ENCODE measurements around the gene PCCB. TPM values are rescaled to one million over a fixed set of nuclear protein-coding genes. Genes with fewer than 3 reads are reported as not detected.

Gene PCCB
- total and polyA plus RNA-seq, 9 donors: 8.2 to 107 (median 22.1) TPM

DNA sequence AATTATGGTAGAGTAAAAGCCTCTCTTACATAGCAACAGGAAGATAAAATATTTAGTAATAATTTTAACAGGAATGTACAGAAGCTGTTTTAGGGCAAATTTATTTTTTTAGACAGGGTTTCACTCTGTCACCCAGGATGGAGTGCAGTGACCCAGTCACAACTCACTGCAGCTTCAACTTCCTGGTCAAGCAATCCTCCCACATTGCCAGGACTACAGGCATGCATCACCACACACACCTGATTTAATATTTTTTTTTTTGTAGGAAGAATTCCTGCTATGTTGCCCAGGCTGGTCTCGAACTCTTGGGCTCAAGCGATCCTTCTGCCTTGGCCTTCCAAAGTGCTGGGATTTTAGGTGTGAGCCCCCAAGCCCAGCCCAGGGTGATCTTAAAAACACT lies 61.1 kb downstream of the PCCB start:
- intact Hi-C loops (cut with DNase I): no loop called here
- 98 to 100% (median 99%) methylated on average over 2 of the region's 2 CpGs for WGBS, 3 donors
- no peaks in the 10 kb centered on the region for H3K36me3 ChIP-seq

GRCh38 chr3:136311968-136312367 lies 61.8 kb downstream of the PCCB start:
- Histone ChIP-seq H3K27ac (no peak overlapping the region), H3K36me3 (no peaks in the 10 kb centered on the region), H3K9me3 (no peaks in the 10 kb centered on the region), H3K27me3 (no peaks in the 10 kb centered on the region), H3K4me3 (no peak overlapping the region), H3K4me1 (ENCODE audit: insufficient read depth) (no peaks in the 10 kb centered on the region)
- WGBS, 3 donors: 96 to 97% (median 96%) methylated on average over 5 of the region's 5 CpGs
- intact Hi-C loops (cut with DNase I): no loop called here
- DNase-seq: no peak
- TF ChIP-seq POLR2A (IDR thresholded peaks at IDR 0.05) (no peak), EP300 (IDR thresholded peaks at IDR 0.05) (no peak)
- TF ChIP-seq, protein P1, sequence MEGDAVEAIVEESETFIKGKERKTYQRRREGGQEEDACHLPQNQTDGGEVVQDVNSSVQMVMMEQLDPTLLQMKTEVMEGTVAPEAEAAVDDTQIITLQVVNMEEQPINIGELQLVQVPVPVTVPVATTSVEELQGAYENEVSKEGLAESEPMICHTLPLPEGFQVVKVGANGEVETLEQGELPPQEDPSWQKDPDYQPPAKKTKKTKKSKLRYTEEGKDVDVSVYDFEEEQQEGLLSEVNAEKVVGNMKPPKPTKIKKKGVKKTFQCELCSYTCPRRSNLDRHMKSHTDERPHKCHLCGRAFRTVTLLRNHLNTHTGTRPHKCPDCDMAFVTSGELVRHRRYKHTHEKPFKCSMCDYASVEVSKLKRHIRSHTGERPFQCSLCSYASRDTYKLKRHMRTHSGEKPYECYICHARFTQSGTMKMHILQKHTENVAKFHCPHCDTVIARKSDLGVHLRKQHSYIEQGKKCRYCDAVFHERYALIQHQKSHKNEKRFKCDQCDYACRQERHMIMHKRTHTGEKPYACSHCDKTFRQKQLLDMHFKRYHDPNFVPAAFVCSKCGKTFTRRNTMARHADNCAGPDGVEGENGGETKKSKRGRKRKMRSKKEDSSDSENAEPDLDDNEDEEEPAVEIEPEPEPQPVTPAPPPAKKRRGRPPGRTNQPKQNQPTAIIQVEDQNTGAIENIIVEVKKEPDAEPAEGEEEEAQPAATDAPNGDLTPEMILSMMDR (IDR thresholded peaks at IDR 0.05): no peak

More for the DNA sequence above, 61.1 kb downstream of the PCCB start:
- Histone ChIP-seq H3K27ac (no peak overlapping the region), H3K4me3 (no peak overlapping the region), H3K4me1 (ENCODE audit: insufficient read depth) (no peaks in the 10 kb centered on the region), H3K9me3 (no peaks in the 10 kb centered on the region), H3K27me3 (no peaks in the 10 kb centered on the region)
- DNase-seq: no peak
- TF ChIP-seq POLR2A (IDR thresholded peaks at IDR 0.05) (no peak), EP300 (IDR thresholded peaks at IDR 0.05) (no peak)
- TF ChIP-seq, protein P1 (IDR thresholded peaks at IDR 0.05): no peak

DNA sequence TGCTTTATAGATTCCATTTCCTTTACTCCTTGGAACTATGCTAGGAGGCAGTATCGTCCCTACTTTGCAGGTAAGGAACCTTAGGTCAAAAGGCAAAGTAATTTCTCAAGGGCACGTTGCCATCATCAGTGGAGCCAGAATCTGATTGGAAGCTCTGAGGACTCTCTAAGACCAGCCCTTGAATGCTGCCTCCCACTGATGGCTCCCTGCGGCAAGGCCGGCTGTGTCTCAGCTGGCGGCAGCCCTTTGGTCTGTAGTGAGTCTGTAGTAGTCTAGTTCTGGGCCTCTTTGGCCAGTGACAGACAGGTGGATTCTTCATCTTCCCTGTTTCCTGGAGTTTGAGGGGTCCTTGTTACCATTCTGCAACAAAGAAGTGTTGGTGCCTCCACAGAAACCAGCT lies 76.2 kb downstream of the PCCB start:
- H3K27ac ChIP-seq: no peak overlapping the region
- no peaks in the 10 kb centered on the region for H3K27me3 ChIP-seq
- no peak for TF ChIP-seq EP300 (IDR thresholded peaks at IDR 0.05)
- TF ChIP-seq, protein P1 (IDR thresholded peaks at IDR 0.05): no peak
- no peak for TF ChIP-seq POLR2A (IDR thresholded peaks at IDR 0.05)
- DNase-seq: no peak
- peaks cover 0 to 6% of the 10 kb centered on the region in 2 donors for H3K9me3 ChIP-seq
- no peaks in the 10 kb centered on the region for H3K4me1 ChIP-seq (ENCODE audit: insufficient read depth)
- intact Hi-C loops (cut with DNase I): no loop called here
- H3K4me3 ChIP-seq: no peak overlapping the region
- no peaks in the 10 kb centered on the region for H3K36me3 ChIP-seq
- WGBS, 3 donors: 95 to 97% (median 96%) methylated on average over 5 of the region's 5 CpGs

DNA sequence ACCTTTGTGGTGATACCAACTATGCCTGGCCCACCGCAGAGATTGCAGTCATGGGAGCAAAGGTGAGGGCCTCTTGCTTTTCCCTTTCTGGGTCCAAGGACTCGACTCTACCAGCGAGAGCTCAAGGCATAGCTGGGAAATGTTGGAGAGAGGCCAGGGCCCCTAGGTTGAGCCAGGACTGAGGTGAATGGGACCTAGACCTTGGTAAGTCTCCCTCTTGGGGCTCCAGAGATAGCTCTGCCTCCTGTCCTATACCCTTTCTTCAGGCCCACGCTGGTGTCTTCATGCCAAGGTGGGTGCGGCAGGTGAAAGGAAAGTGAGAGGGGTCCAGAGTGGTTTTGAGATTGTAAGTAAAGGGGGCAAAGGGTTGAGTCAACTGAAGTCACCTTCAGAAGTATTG lies 77.5 kb downstream of the PCCB start:
- H3K4me1 ChIP-seq (ENCODE audit: insufficient read depth): no peaks in the 10 kb centered on the region
- intact Hi-C loops (cut with DNase I): no loop called here
- TF ChIP-seq, protein P1 (IDR thresholded peaks at IDR 0.05): no peak
- TF ChIP-seq EP300 (IDR thresholded peaks at IDR 0.05): no peak
- no peak for TF ChIP-seq POLR2A (IDR thresholded peaks at IDR 0.05)
- no peak overlapping the region for H3K4me3 ChIP-seq
- peaks cover 0 to 4% of the 10 kb centered on the region in 2 donors for H3K9me3 ChIP-seq
- no peaks in the 10 kb centered on the region for H3K36me3 ChIP-seq
- 95 to 97% (median 95%) methylated on average over 5 of the region's 5 CpGs for WGBS, 3 donors
- no peak for DNase-seq
- no peaks in the 10 kb centered on the region for H3K27me3 ChIP-seq
- H3K27ac ChIP-seq: no peak overlapping the region
